ENCODE measurements around the gene SAE1. TPM values are rescaled to one million over a fixed set of nuclear protein-coding genes. Genes with fewer than 3 reads are reported as not detected.

SAE1 gene
- total and polyA plus RNA-seq, 2 of the 4 experiments (the other 2 are of a cell fraction): 165 to 184 TPM

DNA sequence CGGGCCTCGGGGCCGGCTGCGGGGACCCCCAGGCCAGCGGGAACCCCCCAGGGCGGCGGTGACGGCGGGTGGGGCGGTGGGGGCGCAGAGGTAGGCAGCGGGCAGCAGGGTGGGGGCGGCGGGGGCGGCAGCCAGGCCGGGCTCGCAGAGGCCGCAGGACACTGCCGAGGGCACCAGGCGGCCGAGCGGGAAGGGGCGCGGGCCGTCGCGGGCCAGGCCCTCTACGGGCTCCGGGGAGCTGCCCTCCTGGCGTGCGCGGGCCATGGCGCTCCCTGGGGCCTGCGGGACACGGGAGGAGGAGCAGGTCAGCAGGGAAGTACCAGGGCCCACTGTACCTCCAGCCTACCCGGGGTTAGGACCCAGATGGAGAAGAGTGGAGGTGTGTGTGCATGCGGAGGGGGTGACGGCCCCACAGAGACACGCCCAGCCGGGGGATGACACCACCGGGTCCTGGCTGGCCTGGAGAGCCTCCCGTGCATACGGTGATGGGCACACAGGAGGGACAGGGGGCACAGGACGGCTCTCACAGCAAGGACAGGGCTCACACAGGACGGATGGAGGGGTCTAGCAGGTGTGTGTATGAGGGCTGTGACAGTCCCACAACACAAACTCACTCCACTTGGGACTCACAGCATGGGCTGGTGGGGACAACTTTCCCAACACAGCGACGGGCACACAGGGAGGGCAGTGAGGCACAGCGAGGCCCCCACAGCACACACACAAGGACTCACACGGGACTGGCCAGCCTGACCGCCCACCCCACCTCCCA is 97.7 kb downstream of the SAE1 start:
- H3K36me3 ChIP-seq (ENCODE audit: control insufficient read depth, insufficient read depth, low read length): peaks cover 4% of the 10 kb centered on the region; the same call in 1 of the 2 replicates
- peaks cover 21% of the 10 kb centered on the region for H3K9me1 ChIP-seq (ENCODE audit: insufficient read depth, low read length)
- H3K4me3 ChIP-seq (ENCODE audit: insufficient read depth, low read depth, low read length): peak overlapping the region; percentile 96
- H3K56ac ChIP-seq (ENCODE audit: extremely low read depth, insufficient read depth, low read length): no peak overlapping the region; the same call in 1 of the 2 replicates
- H3K9ac ChIP-seq (ENCODE audit: low read depth, low read length): peak overlapping the region; percentile 97
- peaks cover 38% of the 10 kb centered on the region for H4K20me1 ChIP-seq (ENCODE audit: insufficient read depth, low read length)
- H3K4ac ChIP-seq (ENCODE audit: low read depth, low read length): peak overlapping the region; percentile 72
- peak overlapping the region; percentile 90 for H2BK5ac ChIP-seq (ENCODE audit: low read depth, low read length, poor library complexity, severe bottlenecking)
- dilution Hi-C loops (cut with HindIII; ENCODE audit: low sequenced_read_pairs, unreplicated experiment): no loop called here
- H2BK120ac ChIP-seq (ENCODE audit: low read depth, low read length): peak overlapping the region; percentile 76
- peak overlapping the region; percentile 3 for H3K18ac ChIP-seq (ENCODE audit: low read depth, low read length)
- peaks cover 10 to 65% of the 10 kb centered on the region in 2 experiments for H3K79me1 ChIP-seq (ENCODE audit: low read depth in 1 of 2, low read length in 2 of 2)
- H3K4me2 ChIP-seq (ENCODE audit: low read depth, low read length): peak overlapping the region; percentile 98
- peaks cover 29% of the 10 kb centered on the region for H3K4me1 ChIP-seq (ENCODE audit: control insufficient read depth, insufficient read depth, low read length)
- peak overlapping the region; percentile 46; the same call in 1 of the 2 replicates for H2BK20ac ChIP-seq (ENCODE audit: low read depth, low read length)
- no peak for TF ChIP-seq FOS (IDR thresholded peaks at IDR 0.05; ENCODE audit: low read depth, low read length)
- no peak for TF ChIP-seq RAD21 (IDR thresholded peaks at IDR 0.05; ENCODE audit: low read length)
- no peak for TF ChIP-seq RCOR1 (IDR thresholded peaks at IDR 0.05; ENCODE audit: insufficient replicate concordance, low read length)
- TF ChIP-seq, protein P1, sequence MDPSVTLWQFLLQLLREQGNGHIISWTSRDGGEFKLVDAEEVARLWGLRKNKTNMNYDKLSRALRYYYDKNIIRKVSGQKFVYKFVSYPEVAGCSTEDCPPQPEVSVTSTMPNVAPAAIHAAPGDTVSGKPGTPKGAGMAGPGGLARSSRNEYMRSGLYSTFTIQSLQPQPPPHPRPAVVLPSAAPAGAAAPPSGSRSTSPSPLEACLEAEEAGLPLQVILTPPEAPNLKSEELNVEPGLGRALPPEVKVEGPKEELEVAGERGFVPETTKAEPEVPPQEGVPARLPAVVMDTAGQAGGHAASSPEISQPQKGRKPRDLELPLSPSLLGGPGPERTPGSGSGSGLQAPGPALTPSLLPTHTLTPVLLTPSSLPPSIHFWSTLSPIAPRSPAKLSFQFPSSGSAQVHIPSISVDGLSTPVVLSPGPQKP (IDR thresholded peaks at IDR 0.05; ENCODE audit: borderline replicate concordance, low read depth, low read length): no peak
- TF ChIP-seq, protein P2, sequence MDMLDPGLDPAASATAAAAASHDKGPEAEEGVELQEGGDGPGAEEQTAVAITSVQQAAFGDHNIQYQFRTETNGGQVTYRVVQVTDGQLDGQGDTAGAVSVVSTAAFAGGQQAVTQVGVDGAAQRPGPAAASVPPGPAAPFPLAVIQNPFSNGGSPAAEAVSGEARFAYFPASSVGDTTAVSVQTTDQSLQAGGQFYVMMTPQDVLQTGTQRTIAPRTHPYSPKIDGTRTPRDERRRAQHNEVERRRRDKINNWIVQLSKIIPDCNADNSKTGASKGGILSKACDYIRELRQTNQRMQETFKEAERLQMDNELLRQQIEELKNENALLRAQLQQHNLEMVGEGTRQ (IDR thresholded peaks at IDR 0.05; ENCODE audit: low read depth, low read length): no peak
- no peak for TF ChIP-seq MXI1 (IDR thresholded peaks at IDR 0.05; ENCODE audit: borderline replicate concordance, low read depth, low read length)
- no peak for TF ChIP-seq BHLHE40 (IDR thresholded peaks at IDR 0.05; ENCODE audit: low read depth, low read length)
- no peak for TF ChIP-seq CHD1 (IDR thresholded peaks at IDR 0.05; ENCODE audit: low read depth, low read length)
- TF ChIP-seq NFE2L2 (IDR thresholded peaks at IDR 0.05; ENCODE audit: low read depth, low read length): no peak
- no peak for TF ChIP-seq RFX5 (IDR thresholded peaks at IDR 0.05; ENCODE audit: low read depth, low read length)
- H3K27ac ChIP-seq (ENCODE audit: insufficient read depth, low read length): peak overlapping the region; percentile 97
- H2AK9ac ChIP-seq (replicated peaks; ENCODE audit: low read depth, low read length, poor library complexity): peak overlapping the region; percentile 95
- 0 out of 2 replicates have a peak overlapping the region, but pooled peaks have one; percentile 0 for H4K5ac ChIP-seq (ENCODE audit: low read depth, low read length)
- H4K91ac ChIP-seq (ENCODE audit: insufficient read depth, low read depth, low read length): peak overlapping the region; percentile 53
- no peaks in the 10 kb centered on the region for H3K27me3 ChIP-seq (ENCODE audit: control insufficient read depth, insufficient read depth, low read length)
- H3K23ac ChIP-seq (ENCODE audit: low read depth, low read length): peak overlapping the region; percentile 96
- POLR2A ChIA-PET (ENCODE audit: unreplicated experiment): no interaction called here
- DNase-seq (peak; percentile 17), ATAC-seq (ENCODE audit: low read depth) (peak; percentile 1; the same call in 1 of the 2 replicates)
- peak overlapping the region; percentile 92 for H3K14ac ChIP-seq (replicated peaks; ENCODE audit: low read depth, low read length)
- H2BK15ac ChIP-seq (ENCODE audit: low read depth, low read length): peak overlapping the region; percentile 22; the same call in 2 of the 3 replicates
- peak overlapping the region in 1 of 2 experiments; percentile 60; a peak in 2 of 4 replicates for H4K8ac ChIP-seq (ENCODE audit: low read depth in 2 of 2, low read length in 2 of 2)
- H3K9me3 ChIP-seq (ENCODE audit: control insufficient read depth, insufficient read depth, low read length): no peaks in the 10 kb centered on the region
- in situ Hi-C loops (cut with MboI; ENCODE audit: low sequenced_read_pairs): no loop called here
- WGBS, 2 experiments (ENCODE audit: extremely low coverage in 2 of 2, insufficient read length in 1 of 2): 12% methylated on average over 18 of the region's 50 CpGs; no CpG with 5 or more reads in 1 of the 2 experiments
- intact Hi-C loops (cut with micrococcal nuclease): no loop called here
- H2AFZ ChIP-seq (replicated peaks; ENCODE audit: low read length, poor library complexity): peak overlapping the region; percentile 73
- peak overlapping the region; percentile 99 for H2AK5ac ChIP-seq (ENCODE audit: low read depth, low read length)
- BruUV-seq (replicated peaks): no TSS peak
- CTCF ChIA-PET: no interaction called here

Data from IMR-90 (cell line).